ENCODE results near the gene SCNM1. TPM values are rescaled to one million over a fixed set of nuclear protein-coding genes. Genes with fewer than 3 reads are reported as not detected.
A peak's percentile ranks its signal among the peaks of the same experiment; 100 is the strongest.

The SCNM1 gene
- total and polyA plus RNA-seq, 4 donors: 26.1 to 59.3 (median 55.3) TPM

DNA sequence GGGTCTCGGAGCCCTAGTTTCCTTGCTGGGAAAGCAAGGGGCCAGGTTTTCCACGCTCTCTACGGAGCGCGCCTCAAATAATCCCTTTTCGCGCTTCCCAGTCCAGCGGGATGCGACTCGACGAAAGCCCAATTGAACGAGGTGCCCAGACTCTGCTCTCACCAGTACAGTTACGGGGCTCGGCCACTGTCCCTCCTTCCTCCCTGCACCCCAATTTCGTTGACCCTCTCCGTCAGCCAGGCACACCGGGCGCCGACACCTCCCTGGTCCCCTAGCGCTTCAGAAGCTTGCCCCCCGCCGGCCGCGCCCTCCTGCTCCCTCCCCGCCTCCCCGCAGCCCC is 19.9 kb upstream of the SCNM1 start:
- Histone ChIP-seq H3K9me3 (ENCODE audit: control insufficient read depth, insufficient read depth, low read length) (no peaks in the 10 kb centered on the region), H3K4me3 (ENCODE audit: low read depth, low read length) (peak overlapping the region; percentile 61), H3K4me1 (ENCODE audit: control insufficient read depth, insufficient read depth, low read length) (peaks cover 47% of the 10 kb centered on the region), H3K27ac (ENCODE audit: low read depth, low read length) (peak overlapping the region; percentile 65), H3K36me3 (ENCODE audit: control insufficient read depth, insufficient read depth, low read length) (peaks cover 25% of the 10 kb centered on the region), H3K27me3 (ENCODE audit: control insufficient read depth, insufficient read depth, low read length) (no peaks in the 10 kb centered on the region)
- DNase-seq (ENCODE audit: low read depth in 4 of 6, low spot score in 6 of 6): no peak
- WGBS (ENCODE audit: insufficient coverage): under 1% methylated on average over 26 of the region's 26 CpGs

GRCh38 chr1:151146412-151147131 is 19.4 kb upstream of the SCNM1 start, which contains the start of gene SEMA6C:
Gene SEMA6C (minus strand): TSS chr1:151146631. CDS start chr1:151142621, 4,010 bp downstream.
- no peaks in the 10 kb centered on the region for H3K9me3 ChIP-seq (ENCODE audit: control insufficient read depth, insufficient read depth, low read length)
- H3K4me3 ChIP-seq (ENCODE audit: low read depth, low read length): peak within 1 kb of the TSS; percentile 61
- peaks cover 47% of the 10 kb centered on the region for H3K4me1 ChIP-seq (ENCODE audit: control insufficient read depth, insufficient read depth, low read length)
- peak within 1 kb of the TSS; percentile 69 for H3K27ac ChIP-seq (ENCODE audit: low read depth, low read length)
- H3K36me3 ChIP-seq (ENCODE audit: control insufficient read depth, insufficient read depth, low read length): peaks cover 21% of the 10 kb centered on the region
- under 1% methylated on average over 61 of the region's 61 CpGs for WGBS (ENCODE audit: insufficient coverage)
- peak in 5 of 6 donors; percentile 84 to 98 (median 88) for DNase-seq (ENCODE audit: low read depth in 4 of 6, low spot score in 6 of 6)
- no peaks in the 10 kb centered on the region for H3K27me3 ChIP-seq (ENCODE audit: control insufficient read depth, insufficient read depth, low read length)

DNA sequence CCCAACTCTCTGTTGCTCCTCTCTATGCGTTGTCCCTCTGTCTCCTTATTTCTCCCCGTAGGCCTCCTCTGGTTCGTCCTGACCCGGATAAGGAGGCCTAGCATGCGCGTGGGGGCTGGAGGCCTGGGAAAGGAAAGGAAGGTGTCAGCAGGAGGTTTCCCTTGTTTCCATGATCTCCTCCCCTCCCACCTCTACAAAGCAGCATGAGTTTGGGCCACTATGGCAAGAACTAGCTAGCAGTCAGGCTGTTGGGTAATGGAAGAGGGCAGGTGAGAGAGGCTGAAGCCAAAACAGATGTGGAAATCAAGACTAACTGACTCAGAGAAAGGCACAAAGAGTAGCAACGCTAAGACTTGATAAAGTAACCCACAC is 18.8 kb upstream of the SCNM1 start:
- no peaks in the 10 kb centered on the region for H3K9me3 ChIP-seq (ENCODE audit: control insufficient read depth, insufficient read depth, low read length)
- peak overlapping the region; percentile 61 for H3K4me3 ChIP-seq (ENCODE audit: low read depth, low read length)
- H3K4me1 ChIP-seq (ENCODE audit: control insufficient read depth, insufficient read depth, low read length): peaks cover 47% of the 10 kb centered on the region
- H3K36me3 ChIP-seq (ENCODE audit: control insufficient read depth, insufficient read depth, low read length): peaks cover 15% of the 10 kb centered on the region
- no peaks in the 10 kb centered on the region for H3K27me3 ChIP-seq (ENCODE audit: control insufficient read depth, insufficient read depth, low read length)
- H3K27ac ChIP-seq (ENCODE audit: low read depth, low read length): peak overlapping the region; percentile 69
- DNase-seq (ENCODE audit: low read depth in 4 of 6, low spot score in 6 of 6): no peak
- 25% methylated on average over 1 of the region's 7 CpGs for WGBS (ENCODE audit: insufficient coverage)

- no peaks in the 10 kb centered on the region for H3K9me3 ChIP-seq (ENCODE audit: control insufficient read depth, insufficient read depth, low read length)
- H3K4me1 ChIP-seq (ENCODE audit: control insufficient read depth, insufficient read depth, low read length): peaks cover 42% of the 10 kb centered on the region
- no peaks in the 10 kb centered on the region for H3K27me3 ChIP-seq (ENCODE audit: control insufficient read depth, insufficient read depth, low read length)
- peaks cover 10% of the 10 kb centered on the region for H3K36me3 ChIP-seq (ENCODE audit: control insufficient read depth, insufficient read depth, low read length)
- no peak overlapping the region for H3K27ac ChIP-seq (ENCODE audit: low read depth, low read length)
- DNase-seq (ENCODE audit: low read depth in 4 of 6, low spot score in 6 of 6): no peak
- no peak overlapping the region for H3K4me3 ChIP-seq (ENCODE audit: low read depth, low read length)
- WGBS (ENCODE audit: insufficient coverage): no CpG with 5 or more reads among the region's 2 CpGs
Measured at GRCh38 chr1:151147665-151148064, 18.3 kb upstream of the SCNM1 start.

DNA sequence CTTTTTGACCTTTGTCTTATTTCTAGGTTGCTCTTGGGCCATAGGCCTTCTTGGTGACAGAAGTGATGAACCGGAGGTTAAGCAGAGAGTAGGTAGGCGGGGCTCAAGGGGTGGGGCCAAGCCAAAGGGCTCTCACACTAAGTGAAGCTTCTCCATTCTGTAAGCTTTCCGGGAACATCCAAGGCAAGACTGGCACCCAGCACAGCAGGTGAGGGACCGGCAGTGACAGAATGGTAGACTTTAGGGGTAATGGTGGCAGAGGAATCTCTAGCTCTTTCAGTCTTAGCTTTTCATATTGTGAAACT is 9.5 kb upstream of the SCNM1 start, which contains the start of gene TNFAIP8L2:
TNFAIP8L2 (plus strand) TSS at position 135 of the 305 bp plus-strand sequence. CDS start 2,049 bp downstream, outside the sequence.
- Histone ChIP-seq H3K4me3 (ENCODE audit: low read depth, low read length) (peak within 1 kb of the TSS; percentile 5), H3K9me3 (ENCODE audit: control insufficient read depth, insufficient read depth, low read length) (no peaks in the 10 kb centered on the region), H3K27ac (ENCODE audit: low read depth, low read length) (no peak within 1 kb of the TSS), H3K36me3 (ENCODE audit: control insufficient read depth, insufficient read depth, low read length) (peaks cover 41% of the 10 kb centered on the region), H3K4me1 (ENCODE audit: control insufficient read depth, insufficient read depth, low read length) (no peaks in the 10 kb centered on the region), H3K27me3 (ENCODE audit: control insufficient read depth, insufficient read depth, low read length) (no peaks in the 10 kb centered on the region)
- DNase-seq (ENCODE audit: low read depth in 4 of 6, low spot score in 6 of 6): no peak
- WGBS (ENCODE audit: insufficient coverage): 78% methylated on average over 4 of the region's 4 CpGs

- Histone ChIP-seq H3K4me3 (ENCODE audit: low read depth, low read length) (peak overlapping the region; percentile 5), H3K36me3 (ENCODE audit: control insufficient read depth, insufficient read depth, low read length) (peaks cover 45% of the 10 kb centered on the region), H3K27ac (ENCODE audit: low read depth, low read length) (no peak overlapping the region), H3K9me3 (ENCODE audit: control insufficient read depth, insufficient read depth, low read length) (no peaks in the 10 kb centered on the region), H3K4me1 (ENCODE audit: control insufficient read depth, insufficient read depth, low read length) (no peaks in the 10 kb centered on the region), H3K27me3 (ENCODE audit: control insufficient read depth, insufficient read depth, low read length) (no peaks in the 10 kb centered on the region)
- WGBS (ENCODE audit: insufficient coverage): 85% methylated on average over 6 of the region's 6 CpGs
- no peak for DNase-seq (ENCODE audit: low read depth in 4 of 6, low spot score in 6 of 6)
Measured at GRCh38 chr1:151157067-151157531, 8.8 kb upstream of the SCNM1 start.

DNA sequence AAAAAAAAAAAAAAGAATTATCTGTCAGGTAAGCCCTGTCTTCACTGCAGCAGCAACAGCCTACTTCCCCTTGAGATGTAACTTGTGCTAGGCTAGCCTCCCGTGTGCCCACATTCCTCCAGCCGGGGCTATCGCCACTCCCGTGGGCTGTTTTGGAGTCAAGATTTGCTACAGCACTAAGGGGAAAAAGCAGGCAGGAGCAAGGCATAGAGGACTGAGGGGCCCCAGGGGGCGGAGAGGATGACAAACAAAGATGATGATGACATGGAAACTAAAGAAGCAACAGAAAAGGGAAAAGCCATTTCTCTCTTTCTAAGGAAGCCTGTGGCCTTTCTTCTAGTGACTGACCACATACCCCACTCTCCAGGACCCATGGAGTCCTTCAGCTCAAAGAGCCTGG is 7.6 kb upstream of the SCNM1 start:
- Histone ChIP-seq H3K4me1 (ENCODE audit: control insufficient read depth, insufficient read depth, low read length) (no peaks in the 10 kb centered on the region), H3K27ac (ENCODE audit: low read depth, low read length) (no peak overlapping the region), H3K36me3 (ENCODE audit: control insufficient read depth, insufficient read depth, low read length) (peaks cover 45% of the 10 kb centered on the region), H3K4me3 (ENCODE audit: low read depth, low read length) (no peak overlapping the region), H3K9me3 (ENCODE audit: control insufficient read depth, insufficient read depth, low read length) (no peaks in the 10 kb centered on the region), H3K27me3 (ENCODE audit: control insufficient read depth, insufficient read depth, low read length) (no peaks in the 10 kb centered on the region)
- DNase-seq (ENCODE audit: low read depth in 4 of 6, low spot score in 6 of 6): no peak
- WGBS (ENCODE audit: insufficient coverage): 78% methylated on average over 4 of the region's 5 CpGs

GRCh38 chr1:151158751-151159251 is 7.1 kb upstream of the SCNM1 start:
- no peak for DNase-seq (ENCODE audit: low read depth in 4 of 6, low spot score in 6 of 6)
- 92% methylated on average over 22 of the region's 22 CpGs for WGBS (ENCODE audit: insufficient coverage)
- Histone ChIP-seq H3K9me3 (ENCODE audit: control insufficient read depth, insufficient read depth, low read length) (no peaks in the 10 kb centered on the region), H3K4me3 (ENCODE audit: low read depth, low read length) (no peak overlapping the region), H3K4me1 (ENCODE audit: control insufficient read depth, insufficient read depth, low read length) (no peaks in the 10 kb centered on the region), H3K27ac (ENCODE audit: low read depth, low read length) (no peak overlapping the region), H3K36me3 (ENCODE audit: control insufficient read depth, insufficient read depth, low read length) (peaks cover 45% of the 10 kb centered on the region), H3K27me3 (ENCODE audit: control insufficient read depth, insufficient read depth, low read length) (no peaks in the 10 kb centered on the region)

- H3K27me3 ChIP-seq (ENCODE audit: control insufficient read depth, insufficient read depth, low read length): no peaks in the 10 kb centered on the region
- peaks cover 45% of the 10 kb centered on the region for H3K36me3 ChIP-seq (ENCODE audit: control insufficient read depth, insufficient read depth, low read length)
- H3K4me3 ChIP-seq (ENCODE audit: low read depth, low read length): no peak overlapping the region
- no peak for DNase-seq (ENCODE audit: low read depth in 4 of 6, low spot score in 6 of 6)
- H3K27ac ChIP-seq (ENCODE audit: low read depth, low read length): no peak overlapping the region
- H3K9me3 ChIP-seq (ENCODE audit: control insufficient read depth, insufficient read depth, low read length): no peaks in the 10 kb centered on the region
- H3K4me1 ChIP-seq (ENCODE audit: control insufficient read depth, insufficient read depth, low read length): no peaks in the 10 kb centered on the region
Measured at GRCh38 chr1:151159373-151159772, 6.6 kb upstream of the SCNM1 start.

- 5% methylated on average over 9 of the region's 11 CpGs for WGBS (ENCODE audit: insufficient coverage)
Measured at GRCh38 chr1:151164732-151165280, 1.1 kb upstream of the SCNM1 start.

More at GRCh38 chr1:151164732-151165280, 1.1 kb upstream of the SCNM1 start:
- H3K27me3 ChIP-seq (ENCODE audit: control insufficient read depth, insufficient read depth, low read length): no peaks in the 10 kb centered on the region
- peaks cover 20% of the 10 kb centered on the region for H3K4me1 ChIP-seq (ENCODE audit: control insufficient read depth, insufficient read depth, low read length)
- DNase-seq (ENCODE audit: low read depth in 4 of 6, low spot score in 6 of 6): no peak
- peaks cover 43% of the 10 kb centered on the region for H3K36me3 ChIP-seq (ENCODE audit: control insufficient read depth, insufficient read depth, low read length)
- H3K27ac ChIP-seq (ENCODE audit: low read depth, low read length): peak overlapping the region; percentile 97
- H3K4me3 ChIP-seq (ENCODE audit: low read depth, low read length): peak overlapping the region; percentile 88
- H3K9me3 ChIP-seq (ENCODE audit: control insufficient read depth, insufficient read depth, low read length): no peaks in the 10 kb centered on the region
